ENCODE data around the gene ERC2. TPM values are rescaled to one million over a fixed set of nuclear protein-coding genes. Genes with fewer than 3 reads are reported as not detected.

ERC2 gene
- total and polyA plus RNA-seq, 2 donors (not counting 3 experiments of a cell fraction or from before 2014, with no cell fraction given) = 5.6 to 15.5 TPM

DNA sequence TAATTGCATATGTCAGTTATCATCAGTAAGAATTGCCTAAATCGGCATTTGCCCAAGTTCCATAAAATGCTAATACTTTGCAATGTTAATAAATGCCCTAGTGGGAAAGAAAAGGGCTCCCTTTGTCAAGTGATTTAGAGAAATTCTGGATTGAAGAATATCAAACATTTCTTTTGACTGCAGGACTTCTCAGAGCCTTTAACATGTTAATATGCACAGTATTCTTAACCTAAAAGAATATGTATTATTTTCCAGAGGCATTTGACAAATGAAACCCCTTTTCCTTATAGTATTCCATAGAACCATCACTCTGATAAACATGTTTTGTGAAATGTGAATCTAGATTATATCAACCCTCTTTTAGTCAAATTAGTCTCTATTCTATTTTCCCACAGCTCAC, 529.0 kb downstream of the ERC2 start:
- Histone ChIP-seq H3K9me1 (replicated peaks; ENCODE audit: control insufficient read depth, extremely low read depth, insufficient read depth, low read length) (no peaks in the 10 kb centered on the region), H3K9me3 (replicated peaks; ENCODE audit: control insufficient read depth, insufficient read depth, low read length) (no peaks in the 10 kb centered on the region), H3K4me3 (replicated peaks in 1 of 3; ENCODE audit: insufficient read depth in 1 of 3, low read depth in 1 of 3, low read length in 3 of 3) (no peak overlapping the region), H3K36me3 (ENCODE audit: control insufficient read depth in 2 of 2, extremely low read depth in 1 of 2, insufficient read depth in 2 of 2, low read length in 2 of 2) (no peaks in the 10 kb centered on the region), H2AFZ (ENCODE audit: low read depth, low read length) (no peak overlapping the region), H3K79me2 (ENCODE audit: control insufficient read depth, insufficient read depth, low read length) (no peaks in the 10 kb centered on the region), H3K4me1 (ENCODE audit: control insufficient read depth, extremely low read depth, insufficient read depth, low read length) (no peaks in the 10 kb centered on the region), H3K27me3 (ENCODE audit: control insufficient read depth in 2 of 2, insufficient read depth in 2 of 2, low read length in 2 of 2) (no peaks in the 10 kb centered on the region), H3K9ac (replicated peaks; ENCODE audit: extremely low read depth, insufficient read depth, low read length) (no peak overlapping the region), H3K4me2 (ENCODE audit: insufficient read depth, low read length) (no peak overlapping the region), H4K20me1 (replicated peaks; ENCODE audit: control insufficient read depth, extremely low read depth, insufficient read depth, low read length) (no peaks in the 10 kb centered on the region), H3K27ac (ENCODE audit: insufficient read depth, low read depth, low read length) (no peak overlapping the region)
- ChIA-PET POLR2A (no interaction called here), CTCF (no interaction called here)
- TF ChIP-seq JUN (IDR thresholded peaks at IDR 0.05; ENCODE audit: borderline replicate concordance, insufficient read depth, insufficient read length, low read depth) = no peak
- no peak for TF ChIP-seq MYC (IDR thresholded peaks at IDR 0.05; ENCODE audit: low read depth, low read length)
- DNase-seq (ENCODE audit: low read depth, low spot score) = no peak
- intact Hi-C loops (cut with micrococcal nuclease) (no loop called here), dilution Hi-C loops (cut with MboI; ENCODE audit: extremely low pct_ligation_motif_present, low sequenced_read_pairs) (no loop called here)
- no peak for FAIRE-seq
- no TSS peak for BruUV-seq (replicated peaks)

DNA sequence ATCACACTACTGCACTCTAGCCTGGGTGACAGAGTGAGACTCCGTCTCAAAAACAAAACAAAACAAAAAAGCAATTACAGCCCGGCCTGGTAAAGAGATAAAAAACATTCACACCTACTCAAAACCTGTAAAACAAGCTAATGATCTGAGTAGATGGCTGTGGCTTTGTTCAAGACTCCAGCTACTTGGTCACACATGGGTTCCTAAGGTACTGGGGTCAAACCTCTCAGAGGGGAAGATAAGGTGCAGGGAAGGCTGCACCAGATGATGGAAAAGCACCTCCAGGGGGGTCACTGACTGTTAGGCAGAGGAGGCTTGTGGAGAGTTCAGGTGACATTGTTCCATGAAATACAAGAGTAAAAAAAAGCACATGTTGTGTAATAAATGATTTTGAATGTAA, 531.0 kb downstream of the ERC2 start:
- no peaks in the 10 kb centered on the region for H3K9me3 ChIP-seq (replicated peaks; ENCODE audit: control insufficient read depth, insufficient read depth, low read length)
- DNase-seq (ENCODE audit: low read depth, low spot score) (no peak), FAIRE-seq (no peak)
- H3K4me3 ChIP-seq (replicated peaks in 1 of 3; ENCODE audit: insufficient read depth in 1 of 3, low read depth in 1 of 3, low read length in 3 of 3) = no peak overlapping the region
- no peaks in the 10 kb centered on the region for H3K27me3 ChIP-seq (ENCODE audit: control insufficient read depth in 2 of 2, insufficient read depth in 2 of 2, low read length in 2 of 2)
- H3K9me1 ChIP-seq (replicated peaks; ENCODE audit: control insufficient read depth, extremely low read depth, insufficient read depth, low read length) = no peaks in the 10 kb centered on the region
- H3K36me3 ChIP-seq (ENCODE audit: control insufficient read depth in 2 of 2, extremely low read depth in 1 of 2, insufficient read depth in 2 of 2, low read length in 2 of 2) = no peaks in the 10 kb centered on the region
- H3K4me1 ChIP-seq (ENCODE audit: control insufficient read depth, extremely low read depth, insufficient read depth, low read length) = no peaks in the 10 kb centered on the region
- no peak overlapping the region for H3K9ac ChIP-seq (replicated peaks; ENCODE audit: extremely low read depth, insufficient read depth, low read length)
- intact Hi-C loops (cut with micrococcal nuclease) = no loop called here
- CTCF ChIA-PET = no interaction called here
- no peak overlapping the region for H3K27ac ChIP-seq (ENCODE audit: insufficient read depth, low read depth, low read length)
- POLR2A ChIA-PET = no interaction called here
- no peaks in the 10 kb centered on the region for H4K20me1 ChIP-seq (replicated peaks; ENCODE audit: control insufficient read depth, extremely low read depth, insufficient read depth, low read length)
- BruUV-seq (replicated peaks) = no TSS peak
- no peak overlapping the region for H2AFZ ChIP-seq (ENCODE audit: low read depth, low read length)
- H3K4me2 ChIP-seq (ENCODE audit: insufficient read depth, low read length) = no peak overlapping the region
- dilution Hi-C loops (cut with MboI; ENCODE audit: extremely low pct_ligation_motif_present, low sequenced_read_pairs) = no loop called here
- H3K79me2 ChIP-seq (ENCODE audit: control insufficient read depth, insufficient read depth, low read length) = no peaks in the 10 kb centered on the region
- TF ChIP-seq GATA2 (IDR thresholded peaks at IDR 0.05; ENCODE audit: insufficient read depth, insufficient read length, low read depth, low read length) = no peak
- TF ChIP-seq, protein P1, sequence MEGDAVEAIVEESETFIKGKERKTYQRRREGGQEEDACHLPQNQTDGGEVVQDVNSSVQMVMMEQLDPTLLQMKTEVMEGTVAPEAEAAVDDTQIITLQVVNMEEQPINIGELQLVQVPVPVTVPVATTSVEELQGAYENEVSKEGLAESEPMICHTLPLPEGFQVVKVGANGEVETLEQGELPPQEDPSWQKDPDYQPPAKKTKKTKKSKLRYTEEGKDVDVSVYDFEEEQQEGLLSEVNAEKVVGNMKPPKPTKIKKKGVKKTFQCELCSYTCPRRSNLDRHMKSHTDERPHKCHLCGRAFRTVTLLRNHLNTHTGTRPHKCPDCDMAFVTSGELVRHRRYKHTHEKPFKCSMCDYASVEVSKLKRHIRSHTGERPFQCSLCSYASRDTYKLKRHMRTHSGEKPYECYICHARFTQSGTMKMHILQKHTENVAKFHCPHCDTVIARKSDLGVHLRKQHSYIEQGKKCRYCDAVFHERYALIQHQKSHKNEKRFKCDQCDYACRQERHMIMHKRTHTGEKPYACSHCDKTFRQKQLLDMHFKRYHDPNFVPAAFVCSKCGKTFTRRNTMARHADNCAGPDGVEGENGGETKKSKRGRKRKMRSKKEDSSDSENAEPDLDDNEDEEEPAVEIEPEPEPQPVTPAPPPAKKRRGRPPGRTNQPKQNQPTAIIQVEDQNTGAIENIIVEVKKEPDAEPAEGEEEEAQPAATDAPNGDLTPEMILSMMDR (IDR thresholded peaks at IDR 0.05; ENCODE audit: extremely low read depth in 1 of 2, insufficient read depth in 1 of 2, low read depth in 1 of 2, low read length in 2 of 2) = no peak
- no peak for TF ChIP-seq POLR2AphosphoS5 (IDR thresholded peaks at IDR 0.05; ENCODE audit: insufficient read depth, low read depth, low read length)
- no peak for TF ChIP-seq JUN (IDR thresholded peaks at IDR 0.05; ENCODE audit: borderline replicate concordance, insufficient read depth, insufficient read length, low read depth)
- TF ChIP-seq FOS (IDR thresholded peaks at IDR 0.05; ENCODE audit: borderline replicate concordance, insufficient read depth, low read length) = no peak
- no peak for TF ChIP-seq POLR2A (IDR thresholded peaks at IDR 0.05; ENCODE audit: low read depth, low read length)
- no peak for TF ChIP-seq EZH2 (IDR thresholded peaks at IDR 0.05; ENCODE audit: borderline replicate concordance, low read depth, low read length, severe bottlenecking)
- TF ChIP-seq MYC (IDR thresholded peaks at IDR 0.05; ENCODE audit: low read depth, low read length) = no peak
- TF ChIP-seq, protein P2, sequence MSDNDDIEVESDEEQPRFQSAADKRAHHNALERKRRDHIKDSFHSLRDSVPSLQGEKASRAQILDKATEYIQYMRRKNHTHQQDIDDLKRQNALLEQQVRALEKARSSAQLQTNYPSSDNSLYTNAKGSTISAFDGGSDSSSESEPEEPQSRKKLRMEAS (IDR thresholded peaks at IDR 0.05; ENCODE audit: insufficient read depth, insufficient read length) = no peak
